GM19328 (cell line): Measurements from ENCODE around the gene WSB1.
A peak's percentile ranks its signal among the peaks of the same experiment; 100 is the strongest.
"Not testable (repeated sequence)": the region's sequence is repeated elsewhere in the genome, so short reads cannot be mapped to it uniquely, and the experiment has no call there.

Experiments used
- ATAC-seq: cut with Tn5 transposase; IDR thresholded peaks from one replicate; pipeline ENCODE4 v1.9.1; 2021; ENCODE audit warnings: mild to moderate bottlenecking, moderate library complexity; ENCODE audit not compliant: unreplicated experiment

The WSB1 gene

GRCh38 chr17:27293898-27294688 lies at the start of gene WSB1:
Gene WSB1, plus strand, starts transcription at chr17:27294114. Its CDS starts 282 bp downstream, at chr17:27294396.
- ATAC-seq: peak; percentile 71

DNA sequence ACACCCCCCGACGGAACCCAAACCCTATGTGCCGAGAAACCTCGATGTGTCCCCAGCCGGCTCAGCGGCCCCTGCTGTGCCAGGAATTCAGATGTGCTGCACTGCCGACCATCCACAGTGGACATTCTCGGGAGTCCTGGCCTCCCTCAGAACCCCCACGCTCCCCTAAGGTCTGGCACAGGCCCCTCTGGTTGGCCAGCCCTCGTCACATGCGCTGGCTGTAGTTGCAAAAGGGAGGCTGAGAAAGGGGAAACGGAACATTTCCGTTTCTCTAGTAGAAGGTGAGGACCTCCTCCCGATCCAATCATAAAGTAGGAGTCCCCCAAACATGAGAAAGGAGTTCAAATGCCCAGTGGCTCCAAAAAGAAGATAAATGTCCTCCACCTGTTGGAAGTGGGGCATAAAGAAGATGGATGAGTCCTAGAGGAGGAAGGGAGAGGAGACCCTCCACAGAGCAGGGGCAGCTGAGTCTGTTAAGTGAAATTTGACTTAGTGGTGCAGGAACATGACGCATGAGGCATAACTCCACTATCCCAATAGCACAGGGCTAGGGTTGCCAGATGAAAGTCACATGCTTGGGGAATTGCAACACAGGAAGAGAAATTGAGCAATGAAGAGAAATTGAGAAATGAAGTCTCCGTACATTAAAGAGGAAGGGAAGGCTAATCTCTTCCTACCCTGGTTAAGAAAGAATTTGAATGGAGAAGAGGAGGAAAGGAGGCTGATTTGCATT lies 49.3 kb upstream of the WSB1 start:
- no peak for ATAC-seq

DNA sequence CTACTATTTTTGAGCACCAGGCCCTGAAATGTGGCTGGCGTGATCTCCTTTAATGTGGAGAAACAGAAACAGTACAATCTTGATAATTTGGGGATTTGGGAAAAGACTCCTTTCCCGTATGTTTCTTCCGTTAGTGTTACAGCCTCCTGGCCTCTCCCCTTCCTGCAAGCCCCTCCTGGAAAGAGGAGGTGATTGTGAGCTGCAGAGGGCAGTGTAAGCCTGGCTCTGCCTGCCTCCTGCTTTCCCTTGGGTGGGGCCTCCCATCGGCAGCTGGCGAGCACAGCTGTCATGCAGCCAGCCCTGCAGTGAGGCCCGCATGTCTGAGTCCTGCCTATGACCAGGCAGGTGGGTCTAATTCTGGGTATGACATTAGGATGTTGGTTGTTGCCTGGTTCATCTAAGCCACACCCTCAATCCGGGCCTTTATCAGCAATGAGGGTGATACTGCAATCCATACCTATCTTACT lies 48.7 kb upstream of the WSB1 start:
- ATAC-seq: peak; percentile 89

GRCh38 chr17:27246537-27246936 lies 47.4 kb upstream of the WSB1 start:
- no peak for ATAC-seq

- no peak for ATAC-seq
Measured at GRCh38 chr17:27247071-27247957, 46.6 kb upstream of the WSB1 start.

DNA sequence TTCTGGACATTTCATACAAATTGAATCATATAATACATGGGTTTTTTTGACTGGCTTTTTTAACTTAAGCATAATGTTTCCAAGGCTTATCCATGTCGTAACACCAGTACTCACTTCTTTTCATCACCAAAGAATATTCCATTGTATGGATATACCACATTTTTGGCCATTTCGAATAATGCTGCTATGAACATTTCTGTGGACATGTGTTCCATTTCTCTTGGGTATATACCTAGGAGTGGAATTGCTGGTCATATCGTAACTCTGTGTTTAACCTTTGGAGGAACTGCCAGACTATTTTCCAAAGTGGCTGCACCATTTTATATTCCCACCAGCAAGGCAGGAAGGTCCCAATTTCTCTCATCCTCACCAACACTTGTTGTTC lies 46.0 kb upstream of the WSB1 start:
- no peak for ATAC-seq

DNA sequence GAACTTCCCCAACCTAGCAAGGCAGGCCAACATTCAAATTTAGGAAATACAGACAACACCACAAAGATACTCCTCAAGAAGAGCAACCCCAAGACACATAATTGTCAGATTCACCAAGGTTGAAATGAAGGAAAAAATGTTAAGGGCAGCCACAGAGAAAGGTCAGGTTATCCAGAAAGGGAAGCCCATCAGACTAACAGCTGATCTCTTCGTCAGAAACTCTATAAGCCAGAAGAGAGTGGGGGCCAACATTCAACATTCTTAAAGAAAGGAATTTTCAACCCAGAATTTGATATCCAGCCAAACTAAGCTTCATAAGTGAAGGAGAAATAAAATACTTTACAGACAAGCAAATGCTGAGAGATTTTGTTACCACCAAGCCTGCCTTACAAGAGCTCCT lies 43.1 kb upstream of the WSB1 start:
- not testable (repeated sequence) for ATAC-seq

- not testable (repeated sequence) for ATAC-seq
Measured at GRCh38 chr17:27254802-27255201, 39.1 kb upstream of the WSB1 start.

- no peak for ATAC-seq
Measured at GRCh38 chr17:27256225-27257030, 37.5 kb upstream of the WSB1 start.

GRCh38 chr17:27257031-27257357 lies 36.9 kb upstream of the WSB1 start:
- ATAC-seq: no peak

GRCh38 chr17:27259356-27259755 lies 34.6 kb upstream of the WSB1 start:
- no peak for ATAC-seq

DNA sequence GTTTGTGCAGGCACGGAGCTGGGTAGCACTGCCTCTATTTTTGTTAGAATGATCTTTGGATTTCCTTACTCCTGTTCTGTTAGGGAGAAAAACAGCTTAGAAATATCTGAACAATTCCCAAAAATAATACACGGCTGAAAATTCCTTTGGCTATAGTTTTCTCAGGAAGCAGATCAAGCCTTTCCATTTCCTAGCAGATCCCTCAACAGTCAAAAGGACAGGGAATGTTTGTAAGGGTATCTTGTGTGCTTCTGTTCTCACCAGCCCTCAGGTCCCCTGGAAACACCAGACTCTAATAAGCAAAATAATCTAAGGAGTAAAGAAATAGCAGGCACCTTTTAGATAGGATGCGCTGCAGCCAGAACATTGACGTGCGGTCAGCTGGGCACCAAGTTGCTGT lies 30.5 kb upstream of the WSB1 start:
- no peak for ATAC-seq

DNA sequence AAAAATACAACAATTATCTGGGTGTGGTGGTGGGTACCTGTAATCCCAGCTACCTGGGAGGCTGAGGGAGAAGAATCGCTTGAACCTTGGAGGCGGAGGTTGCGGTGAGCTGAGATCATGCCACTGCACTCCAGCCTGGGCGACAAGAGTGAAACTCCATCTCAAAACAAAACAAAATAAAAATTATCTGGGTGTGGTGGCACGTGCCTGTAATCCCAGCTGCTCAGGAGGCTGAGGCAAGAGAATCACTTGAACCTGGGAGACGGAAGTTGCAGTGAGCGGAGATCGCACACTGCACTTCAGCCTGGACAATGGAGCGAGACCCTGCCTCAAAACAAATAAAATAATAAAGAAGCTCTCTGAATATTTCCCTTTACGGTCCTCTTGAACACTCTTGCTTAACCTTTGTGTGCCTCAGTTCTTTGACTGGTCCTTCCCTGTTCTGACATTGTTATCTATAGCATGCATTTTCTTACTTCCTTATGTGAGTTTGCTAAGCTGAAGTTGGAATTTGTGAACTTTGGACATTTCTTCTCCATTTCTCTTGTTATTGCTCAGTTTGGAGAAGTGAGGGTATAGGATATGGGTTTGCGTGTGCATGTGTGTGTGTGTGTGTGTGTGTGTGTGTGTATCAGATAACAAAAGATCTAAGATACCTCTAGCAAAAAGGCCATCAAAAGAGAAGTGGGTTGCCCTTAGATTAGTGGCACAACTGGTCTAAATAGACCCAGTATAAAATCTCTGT lies 29.7 kb upstream of the WSB1 start:
- ATAC-seq: no peak

- no peak for ATAC-seq
Measured at GRCh38 chr17:27265333-27265732, 28.6 kb upstream of the WSB1 start.

GRCh38 chr17:27266228-27266627 lies 27.7 kb upstream of the WSB1 start:
- ATAC-seq: no peak

- ATAC-seq: no peak
Measured at GRCh38 chr17:27268394-27269085, 25.4 kb upstream of the WSB1 start.

- ATAC-seq: no peak
Measured at GRCh38 chr17:27269201-27269600, 24.7 kb upstream of the WSB1 start.

DNA sequence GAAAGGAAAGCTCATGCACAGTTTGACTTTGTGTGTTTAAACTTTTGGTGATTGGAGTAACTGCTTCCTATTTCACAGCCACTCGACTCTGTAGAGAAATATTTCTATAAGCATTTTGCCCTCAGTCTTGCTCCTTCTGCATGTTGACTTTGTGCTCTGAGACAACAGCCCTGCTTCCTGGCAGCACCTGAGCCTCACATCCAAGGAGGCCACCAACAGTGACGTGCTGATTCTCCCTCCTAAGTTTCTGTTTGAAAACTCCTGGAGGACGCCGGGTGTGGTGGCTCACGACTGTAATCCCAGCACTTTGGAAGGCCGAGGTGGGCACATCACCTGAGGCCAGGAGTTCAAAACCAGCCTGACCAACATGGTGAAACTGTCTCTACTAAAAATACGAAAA lies 23.9 kb upstream of the WSB1 start:
- no peak for ATAC-seq

- ATAC-seq: no peak
Measured at GRCh38 chr17:27276653-27277156, 17.2 kb upstream of the WSB1 start.
